Vagina (tissue), 2 donors: ENCODE measurements around the gene ANKRD63. TPM values are rescaled to one million over a fixed set of nuclear protein-coding genes. Genes with fewer than 3 reads are reported as not detected.

Source experiments
- DNase-seq, 2 donors: peaks; one replicate each; pipeline ENCODE4 v3.0.0-alpha.2; 2017; ENCODE audit errors: extremely low spot score in 2 of 2
- H3K27ac ChIP-seq: fragments of 200-600 bp; sonication (generic); one replicate; pipeline ENCODE4 v1.5.1; 2019
- H3K27me3 ChIP-seq: fragments of 200-600 bp; sonication (generic); one replicate; pipeline ENCODE4 v1.5.1; 2019
- H3K36me3 ChIP-seq, 2 donors: fragments of 200-600 bp; sonication (generic); one replicate each; pipeline ENCODE4 v1.5.1; 2017 to 2019
- H3K4me1 ChIP-seq: fragments of 200-600 bp; sonication (generic); one replicate; pipeline ENCODE4 v1.5.1; 2019
- H3K4me3 ChIP-seq, 2 donors: fragments of 200-600 bp; sonication (generic); 1 replicate in 1 of 2; 2 replicates in 1 of 2; pipeline ENCODE4 v1.5.1; 2016 to 2019
- H3K9me3 ChIP-seq: fragments of 200-600 bp; sonication (generic); one replicate; pipeline ENCODE4 v1.5.1; 2019
- POLR2A ChIP-seq, 2 donors: fragments of 450-650 bp; IDR thresholded peaks; one replicate each; pipeline ENCODE4 v1.6.1; 2017; ENCODE audit warnings: antibody characterized with exemption in 2 of 2, mild to moderate bottlenecking in 2 of 2, moderate library complexity in 2 of 2
- POLR2AphosphoS5 ChIP-seq, 2 donors: sonication (generic); formaldehyde crosslinking; IDR thresholded peaks; one replicate each; pipeline ENCODE4 v1.9.0; 2017; ENCODE audit warnings: antibody characterized with exemption in 2 of 2, mild to moderate bottlenecking in 2 of 2, low read depth in 1 of 2; ENCODE audit not compliant: insufficient read depth in 1 of 2
- intact Hi-C: fragments of 100-400 bp; cut with DNase I; formaldehyde crosslinking; loops from one replicate; pipeline ENCODE4 v1.15.1; 2023
- total RNA-seq: library from RNA; depleted of rRNA; stranded (reverse); fragments of >200 nt; gene quantifications from one replicate; pipeline ENCODE4 v1.2.3, GENCODE V29; 2016
- TF ChIP-seq, protein P1 (sequence below), 3 experiments: fragments of 450-650 bp in 2 of 3; fragments of 200-600 bp in 1 of 3; sonication (generic) in 1 of 3; IDR thresholded peaks; one replicate each; pipeline ENCODE4 v1.5.1; 2017 to 2019; ENCODE audit warnings: antibody characterized with exemption in 3 of 3, mild to moderate bottlenecking in 2 of 3, moderate library complexity in 2 of 3

Gene ANKRD63
- total RNA-seq, 1 donor from 2014 or later = not detected

- H3K9me3 ChIP-seq = no peaks in the 10 kb centered on the region
- H3K4me3 ChIP-seq = no peak overlapping the region
- peaks cover 30% of the 10 kb centered on the region for H3K4me1 ChIP-seq
- no peak for DNase-seq
- intact Hi-C loops = no loop called here
- no peak overlapping the region for H3K27ac ChIP-seq
- no peaks in the 10 kb centered on the region for H3K27me3 ChIP-seq
- TF ChIP-seq, protein P1, sequence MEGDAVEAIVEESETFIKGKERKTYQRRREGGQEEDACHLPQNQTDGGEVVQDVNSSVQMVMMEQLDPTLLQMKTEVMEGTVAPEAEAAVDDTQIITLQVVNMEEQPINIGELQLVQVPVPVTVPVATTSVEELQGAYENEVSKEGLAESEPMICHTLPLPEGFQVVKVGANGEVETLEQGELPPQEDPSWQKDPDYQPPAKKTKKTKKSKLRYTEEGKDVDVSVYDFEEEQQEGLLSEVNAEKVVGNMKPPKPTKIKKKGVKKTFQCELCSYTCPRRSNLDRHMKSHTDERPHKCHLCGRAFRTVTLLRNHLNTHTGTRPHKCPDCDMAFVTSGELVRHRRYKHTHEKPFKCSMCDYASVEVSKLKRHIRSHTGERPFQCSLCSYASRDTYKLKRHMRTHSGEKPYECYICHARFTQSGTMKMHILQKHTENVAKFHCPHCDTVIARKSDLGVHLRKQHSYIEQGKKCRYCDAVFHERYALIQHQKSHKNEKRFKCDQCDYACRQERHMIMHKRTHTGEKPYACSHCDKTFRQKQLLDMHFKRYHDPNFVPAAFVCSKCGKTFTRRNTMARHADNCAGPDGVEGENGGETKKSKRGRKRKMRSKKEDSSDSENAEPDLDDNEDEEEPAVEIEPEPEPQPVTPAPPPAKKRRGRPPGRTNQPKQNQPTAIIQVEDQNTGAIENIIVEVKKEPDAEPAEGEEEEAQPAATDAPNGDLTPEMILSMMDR (IDR thresholded peaks at IDR 0.05) = peak; percentile 70 to 81 (median 79)
- TF ChIP-seq POLR2AphosphoS5 (IDR thresholded peaks at IDR 0.05; ENCODE audit: insufficient read depth in 1 of 2, low read depth in 1 of 2) (peak in 1 of 2 donors; percentile 66), POLR2A (IDR thresholded peaks at IDR 0.05) (no peak)
- no peaks in the 10 kb centered on the region for H3K36me3 ChIP-seq
Measured at GRCh38 chr15:40320931-40321371, 38.1 kb upstream of the ANKRD63 start.

DNA sequence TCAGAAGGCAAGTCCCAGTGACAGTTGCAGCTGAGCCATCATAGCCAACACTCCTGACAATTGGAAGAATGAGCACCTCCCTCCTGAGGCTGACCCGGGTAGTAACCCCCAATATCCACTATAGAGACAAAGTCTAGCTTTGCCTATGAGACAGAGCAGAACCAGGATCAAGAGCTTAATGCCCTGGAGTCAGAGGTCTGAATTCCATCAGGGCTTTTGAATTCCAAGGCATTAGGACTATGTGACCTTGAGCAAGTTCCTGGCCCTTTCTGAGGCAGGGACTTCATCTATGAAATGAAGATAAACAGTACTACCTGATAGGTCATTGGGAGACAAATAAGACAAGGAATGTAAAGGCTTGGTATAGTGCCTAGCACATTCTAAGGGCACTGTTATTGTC lies 37.5 kb upstream of the ANKRD63 start:
- Histone ChIP-seq H3K9me3 (no peaks in the 10 kb centered on the region), H3K27ac (no peak overlapping the region), H3K4me1 (peaks cover 24% of the 10 kb centered on the region), H3K27me3 (no peaks in the 10 kb centered on the region), H3K4me3 (no peak overlapping the region), H3K36me3 (no peaks in the 10 kb centered on the region)
- intact Hi-C loops = no loop called here
- TF ChIP-seq, protein P1 (IDR thresholded peaks at IDR 0.05) = no peak
- TF ChIP-seq POLR2AphosphoS5 (IDR thresholded peaks at IDR 0.05; ENCODE audit: insufficient read depth in 1 of 2, low read depth in 1 of 2) (no peak), POLR2A (IDR thresholded peaks at IDR 0.05) (no peak)
- DNase-seq = no peak

- TF ChIP-seq POLR2A (IDR thresholded peaks at IDR 0.05) = no peak
- intact Hi-C loops = no loop called here
- H3K27me3 ChIP-seq = no peaks in the 10 kb centered on the region
- no peak overlapping the region for H3K27ac ChIP-seq
- no peak for DNase-seq
- no peaks in the 10 kb centered on the region for H3K9me3 ChIP-seq
- no peak overlapping the region for H3K4me3 ChIP-seq
- no peaks in the 10 kb centered on the region for H3K36me3 ChIP-seq
- peaks cover 6% of the 10 kb centered on the region for H3K4me1 ChIP-seq
Measured at GRCh38 chr15:40317580-40317979, 34.7 kb upstream of the ANKRD63 start.

GRCh38 chr15:40316931-40317330 lies 34.1 kb upstream of the ANKRD63 start:
- Histone ChIP-seq H3K4me3 (no peak overlapping the region), H3K4me1 (no peaks in the 10 kb centered on the region), H3K27me3 (no peaks in the 10 kb centered on the region), H3K27ac (no peak overlapping the region), H3K9me3 (no peaks in the 10 kb centered on the region), H3K36me3 (no peaks in the 10 kb centered on the region)
- TF ChIP-seq POLR2AphosphoS5 (IDR thresholded peaks at IDR 0.05; ENCODE audit: insufficient read depth in 1 of 2, low read depth in 1 of 2) = no peak
- TF ChIP-seq, protein P1 (IDR thresholded peaks at IDR 0.05) = no peak
- no peak for TF ChIP-seq POLR2A (IDR thresholded peaks at IDR 0.05)
- no peak for DNase-seq
- intact Hi-C loops = no loop called here

DNA sequence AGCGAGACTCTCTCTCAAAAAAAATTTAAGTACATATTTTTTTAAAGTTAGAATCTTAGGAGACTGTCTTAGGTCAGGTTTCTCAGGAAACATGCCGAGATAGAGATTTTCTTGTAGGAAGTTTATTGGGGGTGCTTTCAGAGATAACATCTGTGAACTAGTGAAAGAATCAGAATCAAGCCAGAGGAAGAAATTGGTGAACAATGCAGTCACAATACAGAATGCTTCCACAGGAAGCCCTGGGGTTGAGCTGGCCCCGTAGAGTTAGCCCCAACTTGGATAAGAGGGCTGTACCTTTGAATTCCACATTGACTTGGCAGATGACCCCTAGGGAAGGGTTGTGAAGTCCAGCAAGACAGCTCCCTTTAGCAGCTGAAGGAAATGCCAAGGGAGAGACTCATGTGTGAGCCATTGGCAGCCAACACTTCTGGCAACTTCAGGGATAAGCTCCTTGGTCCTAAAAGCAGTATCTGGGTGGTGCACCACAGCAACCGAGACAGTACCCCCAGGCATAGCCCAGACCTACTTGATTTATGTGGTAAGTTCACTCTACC lies 31.9 kb upstream of the ANKRD63 start:
- intact Hi-C loops = no loop called here
- H3K36me3 ChIP-seq = no peaks in the 10 kb centered on the region
- H3K27me3 ChIP-seq = no peaks in the 10 kb centered on the region
- TF ChIP-seq, protein P1 (IDR thresholded peaks at IDR 0.05) = no peak
- TF ChIP-seq POLR2A (IDR thresholded peaks at IDR 0.05) = no peak
- no peak for TF ChIP-seq POLR2AphosphoS5 (IDR thresholded peaks at IDR 0.05; ENCODE audit: insufficient read depth in 1 of 2, low read depth in 1 of 2)
- DNase-seq = no peak
- no peak overlapping the region for H3K4me3 ChIP-seq
- no peaks in the 10 kb centered on the region for H3K9me3 ChIP-seq
- no peak overlapping the region for H3K27ac ChIP-seq
- H3K4me1 ChIP-seq = no peaks in the 10 kb centered on the region
